HG03469 (cell line): ENCODE measurements around the gene FMNL2.
A peak's percentile ranks its signal among the peaks of the same experiment; 100 is the strongest.

Experiments
- ATAC-seq: cut with Tn5 transposase; IDR thresholded peaks from one replicate; pipeline ENCODE4 v1.9.1; 2021; ENCODE audit warnings: mild to moderate bottlenecking, moderate library complexity, moderate number of reproducible peaks; ENCODE audit not compliant: unreplicated experiment

Gene FMNL2

DNA sequence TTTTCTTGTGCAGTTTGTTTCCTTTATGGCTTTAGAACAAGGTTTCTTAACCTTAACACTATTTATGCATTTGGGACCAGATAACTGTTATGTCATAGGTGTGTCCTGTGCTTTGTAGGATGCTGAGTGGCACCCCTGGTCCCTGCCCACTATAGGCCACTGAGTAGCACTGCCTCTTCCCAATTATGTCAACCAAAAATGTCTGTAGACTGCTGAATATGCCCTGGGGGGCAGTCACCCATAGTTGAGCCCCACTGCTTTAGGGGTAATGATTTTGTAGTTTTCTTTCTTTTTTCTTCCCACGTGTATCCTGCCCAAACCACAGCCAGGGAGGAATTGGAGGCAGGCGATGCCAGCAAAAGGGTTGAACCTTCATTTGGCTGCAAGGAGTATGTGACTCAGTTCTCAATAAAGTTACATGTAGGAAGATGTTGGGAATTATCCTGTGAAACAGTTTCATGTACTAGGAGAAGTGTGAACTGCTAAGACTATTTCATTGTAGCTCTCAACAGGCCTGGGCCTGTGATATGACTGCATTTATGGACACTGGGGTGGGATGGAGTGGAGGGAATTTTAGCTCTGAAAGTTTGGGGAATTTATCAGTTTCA, 65.7 kb downstream of the FMNL2 start:
- no peak for ATAC-seq

- ATAC-seq = no peak
Observed at GRCh38 chr2:152402780-152403759, 68.1 kb downstream of the FMNL2 start.

DNA sequence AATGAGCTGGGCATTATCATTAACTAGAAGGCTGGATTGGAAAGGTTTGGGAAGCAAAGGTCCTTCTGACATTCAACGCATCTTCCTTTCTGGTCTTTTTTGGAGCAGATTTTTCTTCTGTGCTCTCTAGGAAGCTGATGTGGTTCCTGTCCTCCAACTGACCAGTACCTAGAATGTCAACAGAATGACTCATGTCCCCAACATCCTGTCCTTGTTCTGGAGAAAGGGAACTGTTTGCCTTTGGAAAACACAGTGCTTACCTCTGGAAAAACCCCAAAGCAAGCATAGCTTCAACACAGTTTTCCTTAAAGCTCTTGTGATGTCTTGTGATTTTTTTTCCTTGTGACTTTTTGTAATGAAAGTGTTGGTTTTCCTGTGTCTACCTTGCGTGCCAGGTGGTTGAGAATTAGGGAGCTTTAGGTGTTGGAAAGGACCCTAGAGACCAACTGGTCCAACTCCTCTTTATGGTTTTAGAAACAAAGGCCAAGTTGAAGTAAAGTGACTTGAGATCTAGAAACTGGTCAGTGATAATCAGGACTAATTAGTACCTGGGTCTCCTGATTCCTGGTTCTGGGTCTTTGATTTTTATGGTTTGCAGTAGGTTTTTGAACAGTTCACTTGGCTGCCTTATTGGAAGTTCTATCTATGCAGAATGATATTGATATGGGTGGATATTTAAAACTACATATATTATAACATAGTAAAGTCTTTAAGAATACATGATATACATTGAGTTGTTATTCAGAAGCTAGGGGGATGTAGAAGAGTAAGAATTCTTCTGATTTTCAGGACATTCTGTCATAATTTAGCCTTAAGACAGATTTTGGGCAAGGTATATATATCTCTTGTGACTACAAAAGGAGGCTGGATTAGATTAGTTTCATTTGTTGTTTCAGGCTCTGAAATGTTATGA, 70.5 kb downstream of the FMNL2 start:
- ATAC-seq = no peak

GRCh38 chr2:152406119-152406835, 71.3 kb downstream of the FMNL2 start:
- ATAC-seq = peak; percentile 43

GRCh38 chr2:152406836-152407161, 71.8 kb downstream of the FMNL2 start:
- no peak for ATAC-seq

GRCh38 chr2:152407204-152407721, 72.3 kb downstream of the FMNL2 start:
- peak; percentile 66 for ATAC-seq

- ATAC-seq = no peak
Observed at GRCh38 chr2:152407806-152408205, 72.8 kb downstream of the FMNL2 start.

- ATAC-seq = no peak
Observed at GRCh38 chr2:152408254-152408653, 73.3 kb downstream of the FMNL2 start.

DNA sequence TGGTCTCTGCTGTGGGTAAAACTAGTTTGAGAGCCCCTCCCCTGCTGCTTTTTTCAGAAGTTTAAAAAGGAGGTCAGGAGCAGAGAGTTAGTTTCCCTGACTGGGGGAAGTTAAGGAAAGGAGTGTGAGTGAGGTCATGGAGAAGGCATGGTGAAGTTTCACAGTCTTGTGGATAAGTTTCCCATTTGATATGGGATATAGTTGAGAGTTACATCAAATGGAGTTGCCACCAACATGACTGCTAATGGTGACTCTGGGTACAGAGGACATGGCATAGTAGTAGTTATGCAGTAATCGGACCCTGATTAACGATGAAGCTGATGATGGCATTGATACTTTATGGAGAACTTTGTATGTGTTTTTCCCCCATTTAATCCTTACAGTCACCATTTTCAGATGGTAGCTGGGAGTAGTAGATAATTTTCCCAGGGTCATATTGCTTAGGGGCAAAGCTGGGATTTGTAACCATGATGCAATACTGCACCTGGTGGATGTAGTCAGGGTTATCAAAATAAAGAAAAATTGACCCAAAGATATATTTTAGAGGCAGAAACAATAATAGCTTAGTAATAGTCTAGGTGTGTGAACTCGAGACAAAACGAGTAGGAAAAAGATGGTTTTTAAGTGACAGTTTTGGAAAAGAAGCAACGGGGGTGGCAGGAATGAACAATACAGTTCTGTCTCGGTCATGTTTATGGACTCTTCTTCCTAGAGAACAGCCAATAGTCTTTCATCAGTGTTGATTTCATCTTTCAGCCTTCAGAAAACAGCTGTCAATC, 74.6 kb downstream of the FMNL2 start:
- ATAC-seq = no peak

- no peak for ATAC-seq
Observed at GRCh38 chr2:152410165-152410597, 75.2 kb downstream of the FMNL2 start.

DNA sequence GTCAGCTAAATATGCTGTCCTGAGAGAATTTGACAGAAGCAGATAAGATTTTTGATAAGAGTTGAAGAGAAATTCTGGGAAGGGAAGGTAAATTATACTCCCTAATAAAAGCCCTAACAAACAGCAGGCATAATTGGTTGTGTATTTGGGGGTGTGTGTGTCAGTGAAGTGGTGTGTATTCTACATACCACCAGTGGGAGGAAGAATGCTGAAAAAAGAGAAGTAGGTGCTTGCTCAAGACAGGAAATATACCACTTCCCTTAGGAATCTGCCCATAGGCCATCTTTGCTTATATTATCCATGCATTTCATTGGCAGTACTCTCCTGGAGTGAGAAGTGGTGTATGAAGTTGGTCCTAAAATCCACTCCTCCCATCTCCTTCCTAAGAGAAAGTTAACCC, 76.2 kb downstream of the FMNL2 start:
- no peak for ATAC-seq

DNA sequence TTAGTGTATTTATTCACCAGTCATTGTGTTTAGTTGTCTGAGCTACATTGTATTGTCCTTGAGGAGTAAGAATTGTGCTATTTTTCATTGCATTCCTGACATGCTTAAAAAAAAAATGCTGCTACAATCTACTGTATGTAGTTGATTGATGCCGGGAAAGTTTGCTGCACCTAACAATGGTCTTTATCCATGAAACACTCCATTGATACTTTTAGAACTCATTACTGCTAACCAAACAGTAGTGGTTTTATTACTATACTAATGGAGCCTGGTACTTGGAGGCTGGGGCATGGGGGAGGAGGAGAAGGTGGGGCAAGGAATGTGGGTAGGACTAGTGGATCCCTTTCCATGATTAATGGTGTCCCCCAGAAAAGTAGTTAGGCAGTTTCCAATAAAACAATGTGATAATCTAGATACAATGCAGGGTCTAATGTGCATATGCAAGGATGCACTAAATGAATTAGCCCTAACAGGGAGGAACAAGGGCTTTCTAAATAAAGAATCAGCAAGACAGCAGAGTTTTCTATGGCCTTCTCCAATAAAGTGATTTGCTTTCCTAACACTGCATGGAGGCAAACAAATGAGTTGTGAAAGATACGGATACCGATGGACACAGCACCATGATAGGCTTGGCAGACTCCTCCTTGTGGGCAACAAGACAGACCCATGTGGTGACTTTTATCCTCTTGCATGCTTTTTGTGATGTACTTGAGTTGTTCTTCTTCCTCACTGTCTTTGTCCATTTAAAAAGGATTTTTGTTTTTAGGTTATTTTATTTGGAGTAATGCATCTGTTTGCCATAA, 78.5 kb downstream of the FMNL2 start:
- no peak for ATAC-seq

DNA sequence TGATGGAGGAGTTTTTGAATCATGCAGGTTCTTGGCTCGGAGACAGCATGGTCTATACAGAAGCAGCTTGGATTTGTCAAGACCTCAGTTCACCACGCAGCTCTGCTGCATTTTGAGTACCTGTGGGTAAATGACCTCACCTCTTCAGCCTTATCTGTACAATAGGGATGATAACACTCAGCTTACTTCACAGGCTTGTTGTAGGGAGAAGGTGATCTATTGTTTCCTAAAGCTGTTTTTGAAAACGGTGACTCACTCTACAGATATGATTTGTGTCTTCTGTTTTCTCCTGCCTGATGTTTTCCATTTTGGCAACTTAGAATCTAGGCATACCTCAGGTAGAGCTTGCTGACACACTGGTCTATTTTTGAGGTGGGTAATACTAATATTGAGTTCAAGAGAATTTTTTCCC, 80.3 kb downstream of the FMNL2 start:
- ATAC-seq = no peak

GRCh38 chr2:152415796-152416195, 80.8 kb downstream of the FMNL2 start:
- ATAC-seq = no peak

DNA sequence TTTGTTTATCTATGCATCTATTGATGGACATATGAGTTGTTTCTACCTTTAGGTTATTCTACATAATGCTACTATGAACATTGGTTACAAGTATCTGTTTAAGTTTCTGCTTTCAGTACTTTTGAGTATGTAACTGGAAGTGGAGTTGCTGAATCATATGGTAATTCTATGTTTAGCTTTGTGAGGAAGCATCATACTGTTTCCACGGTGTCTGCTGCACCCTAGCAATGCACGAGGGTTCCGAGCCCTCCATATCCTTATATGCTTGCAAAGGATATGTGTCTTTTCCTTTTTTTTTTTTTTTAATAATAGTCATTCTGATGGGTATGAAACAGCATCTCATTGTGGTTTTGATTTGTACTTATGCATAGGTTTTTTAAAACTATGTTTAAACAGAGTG, 83.7 kb downstream of the FMNL2 start:
- no peak for ATAC-seq

GRCh38 chr2:152419944-152420343, 85.0 kb downstream of the FMNL2 start:
- no peak for ATAC-seq

- no peak for ATAC-seq
Observed at GRCh38 chr2:152420363-152420762, 85.4 kb downstream of the FMNL2 start.

GRCh38 chr2:152420936-152421335, 86.0 kb downstream of the FMNL2 start:
- ATAC-seq = no peak
